HEK293 (cell line): ENCODE measurements around the gene UNC119.

ENCODE experiments used
- GLI2 ChIP-seq: fragments of 450-650 bp; formaldehyde crosslinking; IDR thresholded peaks from 2 replicates; pipeline ENCODE4; 2017; ENCODE audit warnings: missing biosample characterization, missing genetic modification characterization, low read depth, borderline replicate concordance
- HOXA7 ChIP-seq: sonication (generic); formaldehyde crosslinking; IDR thresholded peaks from 2 replicates; pipeline ENCODE4 v1.8.1; 2022; ENCODE audit warnings: missing genetic modification reagents, borderline replicate concordance
- YY1 ChIP-seq: fragments of 450-650 bp; formaldehyde crosslinking; IDR thresholded peaks from 2 replicates; pipeline ENCODE4 v1.5.1; 2018; ENCODE audit warnings: missing biosample characterization, missing genetic modification characterization
- ZNF221 ChIP-seq: fragments of 450-650 bp; formaldehyde crosslinking; IDR thresholded peaks from 2 replicates; pipeline ENCODE4 v1.5.1; 2017; ENCODE audit warnings: missing biosample characterization, missing genetic modification characterization, borderline replicate concordance
- ZNF530 ChIP-seq: fragments of 450-650 bp; formaldehyde crosslinking; IDR thresholded peaks from 2 replicates; pipeline ENCODE4 v1.5.1; 2016; ENCODE audit warnings: low read depth, missing biosample characterization, missing genetic modification characterization
- ZNF626 ChIP-seq: fragments of 450-650 bp; sonication (Bioruptor Pico); formaldehyde crosslinking; IDR thresholded peaks from 2 replicates; pipeline ENCODE4 v1.5.1; 2018; ENCODE audit warnings: missing biosample characterization, missing genetic modification characterization, inconsistent platforms
- ZNF76 ChIP-seq: fragments of 450-650 bp; formaldehyde crosslinking; IDR thresholded peaks from 2 replicates; pipeline ENCODE4; 2016; ENCODE audit warnings: low read depth, missing biosample characterization, missing genetic modification characterization, borderline replicate concordance
- TF ChIP-seq, protein P1 (sequence below): fragments of 450-650 bp; formaldehyde crosslinking; IDR thresholded peaks from 2 replicates; pipeline ENCODE4 v1.5.1; 2016; ENCODE audit warnings: missing biosample characterization, missing genetic modification characterization
- TF ChIP-seq, protein P2 (sequence below): fragments of 450-650 bp; formaldehyde crosslinking; IDR thresholded peaks from 2 replicates; pipeline ENCODE4 v1.5.1; 2016; ENCODE audit warnings: missing biosample characterization, missing genetic modification characterization

DNA sequence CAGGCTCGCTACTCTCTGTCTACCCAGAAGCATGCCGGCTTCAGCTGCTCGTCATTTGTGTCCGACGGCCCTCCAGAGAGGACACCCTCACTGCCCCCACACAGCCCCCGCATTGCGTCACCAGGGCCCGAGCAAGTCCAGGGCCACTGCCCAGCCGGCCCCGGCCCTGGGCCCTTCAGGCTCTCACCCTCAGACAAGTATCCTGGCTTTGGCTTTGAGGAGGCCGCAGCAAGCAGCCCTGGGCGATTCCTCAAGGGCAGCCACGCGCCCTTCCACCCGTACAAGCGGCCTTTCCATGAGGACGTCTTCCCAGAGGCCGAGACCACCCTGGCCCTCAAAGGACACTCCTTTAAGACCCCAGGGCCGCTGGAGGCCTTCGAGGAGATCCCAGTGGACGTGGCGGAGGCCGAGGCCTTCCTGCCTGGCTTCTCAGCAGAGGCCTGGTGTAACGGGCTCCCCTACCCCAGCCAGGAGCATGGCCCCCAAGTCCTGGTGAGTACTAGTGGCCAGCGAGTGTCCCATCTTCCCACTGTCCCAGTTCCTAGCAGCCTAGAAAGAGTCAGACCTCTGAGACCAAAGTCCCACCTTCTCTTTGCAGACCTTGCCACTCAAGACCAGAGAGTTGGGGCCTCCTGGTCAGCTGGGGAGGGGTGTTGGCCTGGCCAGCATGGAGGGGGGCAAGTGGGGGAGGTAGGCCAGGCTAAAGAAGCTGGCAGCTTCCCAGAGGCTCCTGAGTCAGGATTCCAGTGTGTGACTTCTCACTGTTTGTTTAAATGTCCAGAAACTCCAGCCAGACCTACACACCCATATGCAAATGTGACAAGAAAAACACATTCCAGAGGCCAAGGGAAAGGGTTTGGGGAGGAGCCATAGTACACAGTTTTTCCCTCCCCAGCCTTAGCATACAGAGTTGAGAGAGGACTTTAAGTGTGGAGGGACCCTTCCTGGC lies 27.7 kb downstream of the UNC119 start:
- TF ChIP-seq, protein P1, sequence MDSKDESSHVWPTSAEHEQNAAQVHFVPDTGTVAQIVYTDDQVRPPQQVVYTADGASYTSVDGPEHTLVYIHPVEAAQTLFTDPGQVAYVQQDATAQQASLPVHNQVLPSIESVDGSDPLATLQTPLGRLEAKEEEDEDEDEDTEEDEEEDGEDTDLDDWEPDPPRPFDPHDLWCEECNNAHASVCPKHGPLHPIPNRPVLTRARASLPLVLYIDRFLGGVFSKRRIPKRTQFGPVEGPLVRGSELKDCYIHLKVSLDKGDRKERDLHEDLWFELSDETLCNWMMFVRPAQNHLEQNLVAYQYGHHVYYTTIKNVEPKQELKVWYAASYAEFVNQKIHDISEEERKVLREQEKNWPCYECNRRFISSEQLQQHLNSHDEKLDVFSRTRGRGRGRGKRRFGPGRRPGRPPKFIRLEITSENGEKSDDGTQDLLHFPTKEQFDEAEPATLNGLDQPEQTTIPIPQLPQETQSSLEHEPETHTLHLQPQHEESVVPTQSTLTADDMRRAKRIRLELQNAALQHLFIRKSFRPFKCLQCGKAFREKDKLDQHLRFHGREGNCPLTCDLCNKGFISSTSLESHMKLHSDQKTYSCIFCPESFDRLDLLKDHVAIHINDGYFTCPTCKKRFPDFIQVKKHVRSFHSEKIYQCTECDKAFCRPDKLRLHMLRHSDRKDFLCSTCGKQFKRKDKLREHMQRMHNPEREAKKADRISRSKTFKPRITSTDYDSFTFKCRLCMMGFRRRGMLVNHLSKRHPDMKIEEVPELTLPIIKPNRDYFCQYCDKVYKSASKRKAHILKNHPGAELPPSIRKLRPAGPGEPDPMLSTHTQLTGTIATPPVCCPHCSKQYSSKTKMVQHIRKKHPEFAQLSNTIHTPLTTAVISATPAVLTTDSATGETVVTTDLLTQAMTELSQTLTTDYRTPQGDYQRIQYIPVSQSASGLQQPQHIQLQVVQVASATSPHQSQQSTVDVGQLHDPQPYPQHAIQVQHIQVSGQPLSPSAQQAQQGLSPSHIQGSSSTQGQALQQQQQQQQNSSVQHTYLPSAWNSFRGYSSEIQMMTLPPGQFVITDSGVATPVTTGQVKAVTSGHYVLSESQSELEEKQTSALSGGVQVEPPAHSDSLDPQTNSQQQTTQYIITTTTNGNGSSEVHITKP, result no peak
- TF ChIP-seq HOXA7 (CRISPR knock-in tag), result no peak
- TF ChIP-seq ZNF530 (tag by site-specific recombination), result no peak
- TF ChIP-seq ZNF76, result no peak
- TF ChIP-seq, protein P2, sequence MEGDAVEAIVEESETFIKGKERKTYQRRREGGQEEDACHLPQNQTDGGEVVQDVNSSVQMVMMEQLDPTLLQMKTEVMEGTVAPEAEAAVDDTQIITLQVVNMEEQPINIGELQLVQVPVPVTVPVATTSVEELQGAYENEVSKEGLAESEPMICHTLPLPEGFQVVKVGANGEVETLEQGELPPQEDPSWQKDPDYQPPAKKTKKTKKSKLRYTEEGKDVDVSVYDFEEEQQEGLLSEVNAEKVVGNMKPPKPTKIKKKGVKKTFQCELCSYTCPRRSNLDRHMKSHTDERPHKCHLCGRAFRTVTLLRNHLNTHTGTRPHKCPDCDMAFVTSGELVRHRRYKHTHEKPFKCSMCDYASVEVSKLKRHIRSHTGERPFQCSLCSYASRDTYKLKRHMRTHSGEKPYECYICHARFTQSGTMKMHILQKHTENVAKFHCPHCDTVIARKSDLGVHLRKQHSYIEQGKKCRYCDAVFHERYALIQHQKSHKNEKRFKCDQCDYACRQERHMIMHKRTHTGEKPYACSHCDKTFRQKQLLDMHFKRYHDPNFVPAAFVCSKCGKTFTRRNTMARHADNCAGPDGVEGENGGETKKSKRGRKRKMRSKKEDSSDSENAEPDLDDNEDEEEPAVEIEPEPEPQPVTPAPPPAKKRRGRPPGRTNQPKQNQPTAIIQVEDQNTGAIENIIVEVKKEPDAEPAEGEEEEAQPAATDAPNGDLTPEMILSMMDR (tag by site-specific recombination), result no peak
- TF ChIP-seq GLI2 (tag by site-specific recombination), result no peak
- TF ChIP-seq ZNF626, result no peak
- TF ChIP-seq YY1 (tag by site-specific recombination), result no peak
- TF ChIP-seq ZNF221 (tag by site-specific recombination), result no peak
